OCI-LY3 (cell line): ENCODE measurements around the gene VAV2.

Source experiments
- CTCF ChIP-seq: fragments of 200-600, 300-600 bp; sonication (generic); IDR thresholded peaks from 2 replicates; pipeline ENCODE4 v1.5.1; 2014; ENCODE audit warnings: antibody characterized with exemption, low read length, low read depth
- EZH2phosphoT487 ChIP-seq: fragments of 200-600 bp; shearing (Covaris generic); IDR thresholded peaks from 2 replicates; pipeline ENCODE4 v1.6.1; 2018; ENCODE audit warnings: antibody characterized with exemption, mixed run types, low read depth

- TF ChIP-seq CTCF = no peak
- TF ChIP-seq EZH2phosphoT487 = no peak
Observed at GRCh38 chr9:133918111-133918813, 73.9 kb downstream of the VAV2 start.
